NCI-H2107 (cell line): ENCODE data around the gene RNF220.

Source experiments
- DNase-seq: peaks from one replicate; lab custom pipeline; 2025; lab: John Stamatoyannopoulos, UW

Gene RNF220

GRCh38 chr1:44610527-44611148, 205.6 kb downstream of the RNF220 start:
- no peak for DNase-seq

- DNase-seq, result no peak
These were observed 206.4 kb downstream of the RNF220 start for GRCh38 chr1:44611419-44611818.

DNA sequence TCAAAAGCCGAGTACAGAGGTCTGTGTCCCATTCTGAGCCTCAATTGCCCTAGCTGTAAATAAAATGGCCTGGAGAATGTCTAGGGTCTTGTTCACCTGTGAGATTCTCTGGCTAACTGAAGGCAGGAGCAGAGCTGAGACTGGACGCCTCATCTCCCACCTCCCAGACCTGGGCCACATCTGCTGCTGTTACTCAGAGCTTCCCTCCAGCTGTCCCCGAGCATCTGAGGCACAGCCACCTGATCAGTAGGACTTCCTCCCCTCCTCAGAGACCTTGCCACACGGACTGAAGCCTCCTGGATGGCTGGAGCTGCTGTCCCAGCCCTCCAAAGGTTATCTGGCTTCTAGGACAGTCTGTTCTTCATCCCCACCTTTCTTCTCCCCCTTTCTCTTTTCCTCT, 206.8 kb downstream of the RNF220 start:
- no peak for DNase-seq

- no peak for DNase-seq
These were observed 208.9 kb downstream of the RNF220 start for GRCh38 chr1:44613941-44614340.

DNA sequence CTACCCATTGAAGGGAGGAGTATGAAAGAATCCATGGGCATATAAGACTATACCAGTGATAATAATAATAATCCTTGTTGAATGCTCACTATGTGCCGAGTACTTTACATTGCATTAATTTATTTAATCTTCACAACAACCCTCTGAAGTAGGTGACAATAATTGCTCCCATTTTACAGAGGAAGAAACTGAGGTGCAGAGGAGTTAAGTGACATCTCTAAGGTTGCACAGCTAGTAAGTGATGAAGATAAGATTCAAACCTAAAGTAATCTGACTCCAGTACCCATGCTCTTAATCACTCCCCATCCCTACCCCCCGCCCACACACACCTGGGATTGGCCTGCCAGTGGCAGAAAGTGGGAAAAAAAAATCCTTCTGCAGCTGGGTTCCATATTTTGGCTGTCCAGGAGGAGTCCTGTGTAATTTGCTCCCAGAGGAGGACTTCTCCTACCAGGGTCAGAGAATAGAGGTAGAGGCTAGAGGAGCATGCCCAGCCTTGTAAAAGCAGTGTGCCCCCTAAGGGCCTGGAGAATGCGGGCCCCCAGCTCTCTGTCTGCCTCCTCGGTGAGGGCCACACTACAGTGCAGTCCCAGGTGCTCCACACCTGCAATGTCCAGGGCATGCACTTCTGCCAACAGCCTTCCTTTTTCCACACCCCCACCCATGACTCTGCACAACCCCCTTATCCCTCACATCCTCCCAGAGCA, 211.4 kb downstream of the RNF220 start:
- no peak for DNase-seq

DNA sequence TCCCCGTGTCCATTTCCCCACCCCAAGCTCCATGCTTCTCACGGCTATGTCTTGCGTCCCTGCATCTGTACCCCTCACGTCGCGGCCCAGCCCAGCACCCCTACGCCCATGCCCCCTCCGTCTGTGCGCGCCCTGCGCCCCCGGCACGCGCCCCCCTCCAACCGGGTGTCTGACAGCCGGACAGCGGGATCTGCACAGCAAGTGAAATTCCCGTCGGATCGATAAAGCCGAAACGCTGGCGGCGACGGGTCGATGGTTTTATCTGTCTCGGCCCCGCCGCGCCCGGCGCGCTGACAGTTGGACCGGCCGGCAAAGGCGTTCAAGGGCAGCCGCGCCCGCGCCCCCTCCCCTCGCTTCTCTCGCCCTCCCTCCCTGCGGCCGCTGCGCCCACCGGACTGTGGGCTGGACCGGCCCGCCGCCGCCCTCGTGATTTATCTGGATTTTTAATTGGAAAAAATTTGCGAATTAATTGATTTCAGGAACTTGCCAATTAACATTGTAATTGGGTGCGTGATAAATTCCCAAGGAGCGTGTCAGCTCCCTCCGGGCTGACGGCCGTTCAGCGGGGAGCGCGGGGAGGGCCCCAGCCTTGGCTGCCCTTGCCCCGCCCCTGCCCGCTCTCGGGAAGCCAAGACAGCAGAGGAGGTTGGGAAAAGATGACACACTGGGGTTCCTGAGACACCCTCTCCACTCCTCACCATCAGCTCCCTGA, 212.1 kb downstream of the RNF220 start:
- DNase-seq, result no peak

DNA sequence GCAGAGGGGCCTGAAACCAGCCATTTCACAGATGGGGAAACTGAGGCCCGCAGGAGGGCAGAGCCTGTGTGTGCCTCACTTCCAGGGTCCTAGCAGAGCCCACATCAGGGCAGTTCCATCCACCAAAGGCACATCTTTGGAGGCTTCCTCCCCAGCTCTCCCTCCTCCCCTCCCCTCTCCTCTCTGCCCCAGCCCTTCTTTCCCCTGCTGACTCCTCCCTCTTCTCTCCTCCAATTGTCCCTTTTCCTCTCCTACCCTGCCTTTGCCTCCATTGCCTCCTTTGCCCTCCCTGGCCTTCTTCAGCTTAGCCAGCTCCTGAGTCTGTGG, 212.6 kb downstream of the RNF220 start:
- no peak for DNase-seq

- no peak for DNase-seq
These were observed 214.3 kb downstream of the RNF220 start for GRCh38 chr1:44619261-44619900.

- DNase-seq, result no peak
These were observed 215.0 kb downstream of the RNF220 start for GRCh38 chr1:44620072-44620471.

- DNase-seq, result no peak
These were observed 216.8 kb downstream of the RNF220 start for GRCh38 chr1:44621841-44622286.

GRCh38 chr1:44624268-44624901, 219.3 kb downstream of the RNF220 start:
- DNase-seq, result no peak

DNA sequence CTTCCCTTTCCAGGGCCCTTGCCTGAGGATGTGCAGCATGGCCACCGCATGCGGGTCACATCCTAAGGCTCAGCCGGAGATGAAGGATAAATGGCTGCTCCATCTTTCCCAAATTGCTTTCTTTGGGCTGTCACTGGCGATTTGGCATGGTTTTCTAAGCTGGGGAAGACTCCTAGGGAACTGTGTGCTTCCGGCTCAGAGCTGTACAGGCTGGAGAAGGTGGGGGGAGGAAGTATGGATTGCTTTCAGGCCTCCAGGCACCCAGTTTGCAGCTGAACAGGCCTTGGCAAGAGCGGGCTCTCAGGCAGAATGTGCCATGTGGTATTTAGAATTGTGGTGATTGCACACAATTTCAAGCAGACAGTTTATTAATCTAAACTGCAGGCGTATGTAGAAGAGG, 220.3 kb downstream of the RNF220 start:
- no peak for DNase-seq

DNA sequence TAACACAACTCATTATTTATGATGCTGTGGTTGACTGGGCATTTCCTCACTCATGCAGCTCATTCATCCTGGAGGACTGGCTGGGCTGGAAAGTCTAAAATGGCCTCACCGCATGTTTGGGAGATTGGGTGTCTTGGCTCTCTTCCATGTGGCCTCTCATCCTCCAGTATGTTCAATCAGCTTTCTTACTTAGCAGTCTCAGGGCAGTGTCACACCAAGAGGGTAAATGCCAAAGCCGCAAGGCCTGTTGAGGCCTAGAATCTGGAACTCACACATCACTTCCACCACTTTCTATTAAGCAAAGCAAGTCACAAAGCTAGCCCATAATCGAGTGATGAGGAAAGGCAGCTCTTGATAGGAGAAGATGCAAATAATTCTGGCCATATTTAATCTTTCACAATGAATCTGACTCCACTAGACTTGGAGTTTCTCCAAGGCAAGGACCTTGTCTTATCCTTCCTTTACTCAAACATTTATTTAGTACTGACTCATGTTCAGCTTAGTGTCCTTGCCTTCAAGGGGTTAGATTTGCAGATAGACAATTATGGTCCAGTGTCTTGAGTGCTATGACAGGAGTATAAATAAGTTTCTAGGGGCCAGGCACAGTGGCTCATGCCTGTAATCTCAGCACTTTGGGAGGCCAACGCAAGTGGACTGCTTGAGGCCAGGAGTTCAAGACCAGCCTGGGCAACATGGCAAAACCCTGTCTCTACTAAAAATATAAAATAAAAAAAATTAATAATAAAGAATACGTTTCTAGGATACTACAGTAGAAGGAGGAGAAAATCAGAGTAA, 224.1 kb downstream of the RNF220 start:
- no peak for DNase-seq

- no peak for DNase-seq
These were observed 225.1 kb downstream of the RNF220 start for GRCh38 chr1:44630116-44630515.

- no peak for DNase-seq
These were observed 226.2 kb downstream of the RNF220 start for GRCh38 chr1:44631333-44631646.

GRCh38 chr1:44631647-44632539, 226.8 kb downstream of the RNF220 start:
- peak; percentile 82 for DNase-seq

GRCh38 chr1:44632598-44632997, 227.5 kb downstream of the RNF220 start:
- DNase-seq, result no peak

DNA sequence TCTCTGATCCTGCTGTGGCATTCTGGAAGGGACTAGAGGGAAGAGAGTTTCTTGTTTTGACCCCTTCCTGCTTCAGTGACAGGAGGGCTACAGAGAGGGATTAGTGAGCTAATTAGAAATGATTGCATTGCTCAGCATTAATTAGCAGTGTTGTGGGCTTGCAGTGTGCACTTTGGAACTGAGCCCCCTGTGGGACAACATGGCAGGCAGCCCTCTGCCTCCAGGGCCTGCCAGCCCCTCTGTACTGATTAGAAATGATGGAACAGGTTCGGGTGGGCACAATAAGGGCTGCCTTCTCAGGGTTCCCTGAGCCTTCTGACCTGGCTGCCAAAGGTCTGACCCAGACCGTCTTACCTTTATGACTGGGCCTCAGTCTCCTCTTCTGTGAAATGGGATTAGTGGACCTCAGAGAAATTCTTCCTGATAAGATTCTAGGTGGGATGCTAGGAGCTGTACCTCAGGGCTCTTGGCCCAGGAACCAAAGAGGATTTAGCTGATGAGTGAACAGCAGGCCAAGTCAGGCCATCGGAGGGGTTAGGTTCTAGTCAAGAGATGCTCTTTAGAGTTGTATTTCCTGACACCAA, 229.6 kb downstream of the RNF220 start:
- no peak for DNase-seq

GRCh38 chr1:44635439-44635838, 230.4 kb downstream of the RNF220 start:
- no peak for DNase-seq

- no peak for DNase-seq
These were observed 231.1 kb downstream of the RNF220 start for GRCh38 chr1:44636083-44636687.
